K562 (cell line): ENCODE data around the gene PPP1R16B. TPM values are rescaled to one million over a fixed set of nuclear protein-coding genes. Genes with fewer than 3 reads are reported as not detected.
A peak's percentile ranks its signal among the peaks of the same experiment; 100 is the strongest.

Source experiments
- CBFB ChIP-seq: sonication (generic); formaldehyde crosslinking; IDR thresholded peaks from 2 replicates; pipeline ENCODE4 v1.4.0; 2020; ENCODE audit warnings: mild to moderate bottlenecking, missing genetic modification reagents
- FOXM1 ChIP-seq, 2 experiments: fragments of 450-650 bp in 1 of 2; sonication (generic) in 1 of 2; formaldehyde crosslinking in 1 of 2; IDR thresholded peaks; 2 replicates each; pipeline versions ENCODE4 v1.6.1 to v1.9.0; 2017 to 2022; ENCODE audit warnings: low read depth in 2 of 2, mild to moderate bottlenecking in 2 of 2, missing genetic modification reagents in 1 of 2, moderate library complexity in 1 of 2
- KDM4B ChIP-seq, 2 experiments: fragments of 450-650 bp in 1 of 2; sonication (generic) in 1 of 2; IDR thresholded peaks; 2 replicates each; pipeline ENCODE4 v1.6.1; 2016 to 2017; ENCODE audit warnings: borderline replicate concordance in 2 of 2, antibody characterized with exemption in 1 of 2, low read depth in 1 of 2, mild to moderate bottlenecking in 1 of 2
- TFAP4 ChIP-seq: sonication (generic); formaldehyde crosslinking; IDR thresholded peaks from 2 replicates; pipeline ENCODE4 v1.8.0; 2022; ENCODE audit warnings: missing genetic modification reagents, mild to moderate bottlenecking, moderate library complexity, borderline replicate concordance
- ZNF165 ChIP-seq: fragments of 250-450 bp; sonication (Bioruptor Pico); IDR thresholded peaks from 2 replicates; pipeline ENCODE4 v1.4.0; 2020; ENCODE audit warnings: borderline replicate concordance
- ZNF277 ChIP-seq: fragments of 250-450 bp; sonication (Bioruptor Pico); IDR thresholded peaks from 2 replicates; pipeline ENCODE4 v1.8.0; 2022; ENCODE audit warnings: inconsistent platforms, mild to moderate bottlenecking, moderate library complexity, borderline replicate concordance
- polyA plus RNA-seq, 8 experiments: library from polyadenylated mRNA; depleted of rRNA in 4 of 8; stranded (reverse) in 5 of 8; unstranded in 3 of 8; fragments of >200 nt; fragmentation: Nextera tagmentation in 2 of 8; fragmentation: Illumina TruSeq in 1 of 8; extraction: Ambion mirVana in 2 of 8; extraction: Trizol in 1 of 8; gene quantifications; 2 replicates each; pipeline versions ENCODE4 v1.2.1 to v1.2.3, GENCODE V29; 2011 to 2014; ENCODE audit warnings: inconsistent platforms in 1 of 8, missing spikeins in 1 of 8
- total RNA-seq, 7 experiments: library from RNA; depleted of rRNA in 6 of 7; stranded (reverse); fragments of >200 nt in 6 of 7; fragmentation: Illumina TruSeq in 2 of 7; extraction: Trizol in 2 of 7; gene quantifications; 2 replicates each; pipeline versions ENCODE4 v1.2.1 to v1.2.3, GENCODE V29; 2011 to 2021; ENCODE audit warnings: low replicate concordance in 1 of 7

The PPP1R16B gene
- total and polyA plus RNA-seq, 9 of the 15 experiments (the other 6 are each of a cell fraction or from before 2014, with no cell fraction given), result 1.5 to 11.5 (median 6.8) TPM

GRCh38 chr20:38863024-38863851 is 57.7 kb downstream of the PPP1R16B start (continued):
- TF ChIP-seq ZNF165 (CRISPR knock-in tag), result peak; percentile 24; the same call in 1 of the 2 replicates
- TF ChIP-seq ZNF277, result no peak
- TF ChIP-seq TFAP4 (CRISPR knock-in tag), result peak; percentile 51; the same call in 1 of the 2 replicates
- TF ChIP-seq FOXM1 (IDR thresholded peaks at IDR 0.05; ENCODE audit: low read depth), result no peak
- no peak for TF ChIP-seq FOXM1 (CRISPR knock-in tag; IDR thresholded peaks at IDR 0.05; ENCODE audit: low read depth)
- TF ChIP-seq KDM4B (IDR thresholded peaks at IDR 0.05; ENCODE audit: borderline replicate concordance in 2 of 2, low read depth in 1 of 2), result no peak; a peak in 1 of 4 replicates
- peak; percentile 34; the same call in 1 of the 2 replicates for TF ChIP-seq CBFB (CRISPR knock-in tag)
